ENCODE results near the gene CAB39L.
A peak's percentile ranks its signal among the peaks of the same experiment; 100 is the strongest.

- TF ChIP-seq CTCF (IDR thresholded peaks at IDR 0.05 in 8 of 11, conservative IDR thresholded peaks at IDR 0.05 in 3 of 11) (no peak), POLR2A (IDR thresholded peaks at IDR 0.05) (peak in 1 of 3 donors; percentile 34), POLR2AphosphoS5 (IDR thresholded peaks at IDR 0.05) (peak in 1 of 3 donors; percentile 69)
Measured at GRCh38 chr13:49444524-49445395, 896 bp upstream of the CAB39L start.
